Osteocyte (in vitro differentiated cells): ENCODE data around the gene CLCNKB. TPM values are rescaled to one million over a fixed set of nuclear protein-coding genes. Genes with fewer than 3 reads are reported as not detected.
"Not testable (repeated sequence)": the region's sequence is repeated elsewhere in the genome, so short reads cannot be mapped to it uniquely, and the experiment has no call there.

ENCODE experiments used
- DNase-seq: peaks from one replicate; pipeline ENCODE4 v3.0.0; 2021; ENCODE audit warnings: mixed read lengths; ENCODE audit not compliant: unreplicated experiment; ENCODE audit errors: extremely low spot score
- H3K27ac Mint-ChIP-seq: one replicate; pipeline ENCODE4 v1.8.0; 2021; ENCODE audit warnings: mild to moderate bottlenecking, mixed read lengths; ENCODE audit not compliant: unreplicated experiment
- H3K27me3 Mint-ChIP-seq: one replicate; pipeline ENCODE4 v1.8.0; 2021; ENCODE audit warnings: mixed read lengths; ENCODE audit not compliant: unreplicated experiment
- H3K36me3 Mint-ChIP-seq: one replicate; pipeline ENCODE4 v1.8.0; 2021; ENCODE audit warnings: mixed read lengths; ENCODE audit not compliant: unreplicated experiment
- H3K4me1 Mint-ChIP-seq: one replicate; pipeline ENCODE4 v1.8.0; 2021; ENCODE audit warnings: mixed read lengths; ENCODE audit not compliant: unreplicated experiment
- H3K4me3 Mint-ChIP-seq: one replicate; pipeline ENCODE4 v1.8.0; 2021; ENCODE audit warnings: mild to moderate bottlenecking, moderate library complexity, mixed read lengths; ENCODE audit not compliant: unreplicated experiment
- H3K9me3 Mint-ChIP-seq: one replicate; pipeline ENCODE4 v1.8.0; 2021; ENCODE audit warnings: mixed read lengths; ENCODE audit not compliant: unreplicated experiment
- CTCF ChIP-seq: fragments of 200-600 bp; sonication (generic); IDR thresholded peaks from 2 replicates; pipeline ENCODE4 v1.5.0; 2021; ENCODE audit warnings: antibody characterized with exemption, mild to moderate bottlenecking, moderate library complexity
- total RNA-seq: library from RNA; stranded (reverse); gene quantifications from 2 replicates; pipeline ENCODE4 v1.2.1, GENCODE V29; 2021

The CLCNKB gene
- total RNA-seq, 1 donor from 2014 or later, result not detected

GRCh38 chr1:15998929-15999328, 44.7 kb upstream of the CLCNKB start:
- no peak for TF ChIP-seq CTCF
- no peaks in the 10 kb centered on the region for H3K4me1 Mint-ChIP-seq
- no peak overlapping the region for H3K4me3 Mint-ChIP-seq
- H3K27ac Mint-ChIP-seq, result no peak overlapping the region
- peaks cover 7% of the 10 kb centered on the region for H3K27me3 Mint-ChIP-seq
- no peaks in the 10 kb centered on the region for H3K36me3 Mint-ChIP-seq
- DNase-seq, result no peak
- no peaks in the 10 kb centered on the region for H3K9me3 Mint-ChIP-seq

- H3K27me3 Mint-ChIP-seq, H3K4me3 Mint-ChIP-seq, H3K4me1 Mint-ChIP-seq, H3K27ac Mint-ChIP-seq, H3K36me3 Mint-ChIP-seq, DNase-seq, H3K9me3 Mint-ChIP-seq: not testable (repeated sequence)
Observed at GRCh38 chr1:16001274-16001673, 42.3 kb upstream of the CLCNKB start.

DNA sequence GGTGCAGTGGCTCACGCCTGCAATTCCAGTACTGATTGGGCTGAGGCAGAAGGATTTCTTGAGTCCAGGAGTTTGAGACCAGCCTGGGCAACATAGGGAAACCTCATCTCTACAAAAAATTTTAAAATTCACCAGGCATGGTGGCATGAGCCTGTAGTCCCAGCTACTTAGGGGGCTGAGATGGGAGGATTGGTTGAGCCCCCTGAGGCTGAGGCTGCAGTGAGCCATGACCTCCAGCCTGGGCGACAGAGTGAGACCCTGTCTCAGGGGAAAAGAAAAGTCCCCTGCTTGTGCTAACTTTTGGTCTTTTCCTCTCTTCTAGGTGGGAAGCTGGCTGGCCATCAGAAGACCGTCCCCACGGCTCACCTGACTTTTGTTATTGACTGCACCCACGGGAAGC, 38.0 kb upstream of the CLCNKB start:
- TF ChIP-seq CTCF, result no peak

DNA sequence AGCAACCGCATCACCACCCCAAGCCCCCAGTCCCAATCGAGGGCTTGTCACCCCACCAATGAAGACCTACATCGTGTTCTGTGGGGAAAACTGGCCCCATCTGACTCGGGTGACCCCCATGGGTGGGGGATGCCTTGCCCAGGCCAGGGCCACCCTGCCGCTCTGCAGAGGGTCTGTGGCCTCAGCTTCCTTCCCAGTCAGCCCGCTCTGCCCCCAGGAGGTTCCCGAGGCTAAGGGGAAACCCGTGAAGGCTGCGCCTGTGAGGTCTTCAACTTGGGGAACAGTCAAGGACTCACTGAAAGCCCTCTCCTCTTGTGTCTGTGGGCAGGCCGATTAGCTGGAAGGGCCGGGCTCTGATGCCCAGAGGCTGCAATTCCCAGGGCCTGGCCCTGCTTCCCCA, 37.6 kb upstream of the CLCNKB start:
- H3K4me3 Mint-ChIP-seq, result no peak overlapping the region
- H3K36me3 Mint-ChIP-seq, result no peaks in the 10 kb centered on the region
- no peaks in the 10 kb centered on the region for H3K9me3 Mint-ChIP-seq
- no peak for DNase-seq
- H3K27ac Mint-ChIP-seq, result no peak overlapping the region
- H3K27me3 Mint-ChIP-seq, result no peaks in the 10 kb centered on the region
- no peak for TF ChIP-seq CTCF
- H3K4me1 Mint-ChIP-seq, result peaks cover 9% of the 10 kb centered on the region

More for the DNA sequence above, 38.0 kb upstream of the CLCNKB start:
- H3K4me1 Mint-ChIP-seq, result peaks cover 9% of the 10 kb centered on the region
- H3K27me3 Mint-ChIP-seq, result no peaks in the 10 kb centered on the region
- no peaks in the 10 kb centered on the region for H3K9me3 Mint-ChIP-seq
- no peak overlapping the region for H3K27ac Mint-ChIP-seq
- no peak for DNase-seq
- no peak overlapping the region for H3K4me3 Mint-ChIP-seq
- no peaks in the 10 kb centered on the region for H3K36me3 Mint-ChIP-seq

GRCh38 chr1:16006552-16007485, 36.8 kb upstream of the CLCNKB start:
- no peak for DNase-seq
- TF ChIP-seq CTCF, result no peak
- H3K27ac Mint-ChIP-seq, result no peak overlapping the region

More at GRCh38 chr1:16006552-16007485, 36.8 kb upstream of the CLCNKB start:
- H3K4me3 Mint-ChIP-seq, result no peak overlapping the region
- no peaks in the 10 kb centered on the region for H3K27me3 Mint-ChIP-seq
- peaks cover 9% of the 10 kb centered on the region for H3K4me1 Mint-ChIP-seq
- H3K36me3 Mint-ChIP-seq, result no peaks in the 10 kb centered on the region
- H3K9me3 Mint-ChIP-seq, result no peaks in the 10 kb centered on the region
